HEK293 (cell line): ENCODE results near the gene REX1BD.

Source experiments
- BCL6B ChIP-seq: fragments of 450-650 bp; formaldehyde crosslinking; IDR thresholded peaks from 2 replicates; pipeline ENCODE4 v1.5.1; 2017; ENCODE audit warnings: missing biosample characterization, missing genetic modification characterization
- GLIS1 ChIP-seq: fragments of 450-650 bp; formaldehyde crosslinking; IDR thresholded peaks from 2 replicates; pipeline ENCODE4 v1.5.1; 2016; ENCODE audit warnings: missing biosample characterization, missing genetic modification characterization
- PRDM2 ChIP-seq: fragments of 450-650 bp; formaldehyde crosslinking; IDR thresholded peaks from 2 replicates; pipeline ENCODE4 v1.5.1; 2016; ENCODE audit warnings: missing biosample characterization, missing genetic modification characterization, borderline replicate concordance
- PRDM6 ChIP-seq: fragments of 450-650 bp; formaldehyde crosslinking; IDR thresholded peaks from 2 replicates; pipeline ENCODE4 v1.5.1; 2017; ENCODE audit warnings: missing biosample characterization, missing genetic modification characterization
- ZBTB10 ChIP-seq: fragments of 450-650 bp; formaldehyde crosslinking; IDR thresholded peaks from 2 replicates; pipeline ENCODE4 v1.5.1; 2016; ENCODE audit warnings: missing biosample characterization, missing genetic modification characterization
- ZBTB20 ChIP-seq: fragments of 450-650 bp; formaldehyde crosslinking; IDR thresholded peaks from 2 replicates; pipeline ENCODE4 v1.5.1; 2016; ENCODE audit warnings: missing biosample characterization, missing genetic modification characterization
- ZBTB8A ChIP-seq: fragments of 450-650 bp; formaldehyde crosslinking; IDR thresholded peaks from 2 replicates; pipeline ENCODE4 v1.5.1; 2016; ENCODE audit warnings: missing biosample characterization, missing genetic modification characterization
- ZFP37 ChIP-seq: fragments of 450-650 bp; formaldehyde crosslinking; IDR thresholded peaks from 2 replicates; pipeline ENCODE4 v1.5.1; 2016; ENCODE audit warnings: missing biosample characterization, missing genetic modification characterization
- ZNF10 ChIP-seq: fragments of 450-650 bp; formaldehyde crosslinking; IDR thresholded peaks from 2 replicates; pipeline ENCODE4 v1.5.1; 2017; ENCODE audit warnings: missing biosample characterization, missing genetic modification characterization
- ZNF114 ChIP-seq: fragments of 450-650 bp; formaldehyde crosslinking; IDR thresholded peaks from 2 replicates; pipeline ENCODE4 v1.5.0; 2017; ENCODE audit warnings: missing biosample characterization, missing genetic modification characterization
- ZNF133 ChIP-seq: fragments of 450-650 bp; formaldehyde crosslinking; IDR thresholded peaks from 2 replicates; pipeline ENCODE4 v1.5.1; 2016; ENCODE audit warnings: missing biosample characterization, missing genetic modification characterization
- ZNF138 ChIP-seq: fragments of 450-650 bp; formaldehyde crosslinking; IDR thresholded peaks from 2 replicates; pipeline ENCODE4 v1.5.1; 2016; ENCODE audit warnings: missing biosample characterization, missing genetic modification characterization, borderline replicate concordance
- ZNF16 ChIP-seq: fragments of 450-650 bp; formaldehyde crosslinking; IDR thresholded peaks from 2 replicates; pipeline ENCODE4 v1.5.1; 2016; ENCODE audit warnings: low read depth, missing biosample characterization, missing genetic modification characterization
- ZNF214 ChIP-seq: fragments of 450-650 bp; formaldehyde crosslinking; IDR thresholded peaks from 2 replicates; pipeline ENCODE4 v1.5.1; 2017; ENCODE audit warnings: missing biosample characterization, mild to moderate bottlenecking, missing genetic modification characterization, borderline replicate concordance
- ZNF341 ChIP-seq: fragments of 450-650 bp; formaldehyde crosslinking; IDR thresholded peaks from 2 replicates; pipeline ENCODE4; 2016; ENCODE audit warnings: low read depth, missing biosample characterization, missing genetic modification characterization
- ZNF391 ChIP-seq: fragments of 450-650 bp; formaldehyde crosslinking; IDR thresholded peaks from 2 replicates; pipeline ENCODE4 v1.5.1; 2016; ENCODE audit warnings: low read depth, missing biosample characterization, missing genetic modification characterization, borderline replicate concordance
- ZNF416 ChIP-seq: fragments of 450-650 bp; formaldehyde crosslinking; IDR thresholded peaks from 2 replicates; pipeline ENCODE4 v1.5.1; 2016; ENCODE audit warnings: missing biosample characterization, missing genetic modification characterization
- ZNF48 ChIP-seq: fragments of 450-650 bp; formaldehyde crosslinking; IDR thresholded peaks from 2 replicates; pipeline ENCODE4 v1.5.1; 2016; ENCODE audit warnings: missing biosample characterization, missing genetic modification characterization
- ZNF654 ChIP-seq: fragments of 450-650 bp; formaldehyde crosslinking; IDR thresholded peaks from 2 replicates; pipeline ENCODE4 v1.5.1; 2016; ENCODE audit warnings: low read depth, missing biosample characterization, missing genetic modification characterization
- ZNF768 ChIP-seq: fragments of 450-650 bp; formaldehyde crosslinking; IDR thresholded peaks from 2 replicates; pipeline ENCODE4 v1.5.1; 2018; ENCODE audit warnings: missing biosample characterization, mild to moderate bottlenecking, missing genetic modification characterization
- ZSCAN18 ChIP-seq: fragments of 450-650 bp; formaldehyde crosslinking; IDR thresholded peaks from 2 replicates; pipeline ENCODE4 v1.5.1; 2016; ENCODE audit warnings: missing biosample characterization, missing genetic modification characterization
- ZSCAN5A ChIP-seq: fragments of 450-650 bp; formaldehyde crosslinking; IDR thresholded peaks from 2 replicates; pipeline ENCODE4 v1.5.1; 2016; ENCODE audit warnings: missing biosample characterization, missing genetic modification characterization

REX1BD gene

GRCh38 chr19:18611327-18612050, 22.9 kb downstream of the REX1BD start (continued):
- TF ChIP-seq PRDM2, result no peak
- TF ChIP-seq GLIS1 (tag by site-specific recombination), result peak; percentile 91
- TF ChIP-seq ZBTB20 (tag by site-specific recombination), result no peak
- TF ChIP-seq PRDM6 (tag by site-specific recombination), result no peak
- TF ChIP-seq ZSCAN18, result no peak
- TF ChIP-seq ZBTB8A (tag by site-specific recombination), result no peak
- no peak for TF ChIP-seq ZNF654 (tag by site-specific recombination)
- no peak for TF ChIP-seq ZNF48
- TF ChIP-seq ZNF768 (tag by site-specific recombination), result no peak
- TF ChIP-seq ZNF341 (tag by site-specific recombination), result no peak
- no peak for TF ChIP-seq ZNF214 (tag by site-specific recombination)
- no peak for TF ChIP-seq ZNF416 (tag by site-specific recombination)
- TF ChIP-seq BCL6B (tag by site-specific recombination), result no peak
- no peak for TF ChIP-seq ZNF138
- TF ChIP-seq ZNF16, result no peak
- no peak for TF ChIP-seq ZNF133
- TF ChIP-seq ZBTB10 (tag by site-specific recombination), result peak; percentile 35; the same call in 1 of the 2 replicates
- TF ChIP-seq ZSCAN5A (tag by site-specific recombination), result no peak
- no peak for TF ChIP-seq ZNF391 (tag by site-specific recombination)
- peak; percentile 70; the same call in 1 of the 2 replicates for TF ChIP-seq ZNF10 (tag by site-specific recombination)
- TF ChIP-seq ZNF114 (tag by site-specific recombination), result no peak
- no peak for TF ChIP-seq ZFP37 (tag by site-specific recombination)
